Gastroesophageal sphincter (tissue), 4 donors: ENCODE measurements around the gene TSEN34. TPM values are rescaled to one million over a fixed set of nuclear protein-coding genes. Genes with fewer than 3 reads are reported as not detected.

Experiments used
- total RNA-seq, 4 donors: library from RNA; depleted of rRNA; stranded (reverse); fragments of >200 nt; gene quantifications; one replicate each; pipeline ENCODE4 v1.1.0, GENCODE V29; 2016

Gene TSEN34
- total RNA-seq, 4 donors from 2014 or later = 57.4 to 73.2 (median 69.8) TPM

Other genes starting within 250 kb of the TSEN34 start
- gene CACNG8, start 228.4 kb upstream of the TSEN34 start, total RNA-seq = under 1 TPM in 2 of 4 donors, not detected in 2; 0.04 to 0.16 TPM
- gene CACNG6, start 199.7 kb upstream of the TSEN34 start, total RNA-seq = not detected
- not detected for gene VSTM1, start 127.4 kb upstream of the TSEN34 start, total RNA-seq
- not detected for gene TARM1, start 109.9 kb upstream of the TSEN34 start, total RNA-seq
- 1 to 10 TPM in 3 of 4 donors, not detected in 1; 1.2 to 2.4 (median 2.1) TPM for gene OSCAR, start 90.5 kb upstream of the TSEN34 start, total RNA-seq
- 10 to 100 TPM; 14.2 to 37.7 (median 21.5) TPM for gene NDUFA3, start 88.5 kb upstream of the TSEN34 start, total RNA-seq
- 10 to 100 TPM; 12.5 to 20.9 (median 15.2) TPM for gene TFPT, start 75.7 kb upstream of the TSEN34 start, total RNA-seq
- 10 to 100 TPM; 51.6 to 67.1 (median 53.8) TPM for gene PRPF31, start 75.6 kb upstream of the TSEN34 start, total RNA-seq
- 10 to 100 TPM; 14.7 to 32.4 (median 23.1) TPM for gene CNOT3, start 53.5 kb upstream of the TSEN34 start, total RNA-seq
- gene LENG1, start 31.6 kb upstream of the TSEN34 start, total RNA-seq = 10 to 100 TPM in 3 of 4 donors, 1 to 10 TPM in 1; 8.2 to 12.8 (median 11.1) TPM
- gene TMC4, start 18.1 kb upstream of the TSEN34 start, total RNA-seq = 1 to 10 TPM in 1 of 4 donors, under 1 TPM in 2, not detected in 1; 0.16 to 3.1 (median 0.31) TPM
- 10 to 100 TPM; 28.4 to 64.3 (median 36.5) TPM for gene MBOAT7, start 1.7 kb upstream of the TSEN34 start, total RNA-seq
- gene RPS9, start 9.6 kb downstream of the TSEN34 start, total RNA-seq = 1,000 to 10,000 TPM; 1,142 to 2,786 (median 1,584) TPM
- gene LILRB3, start 31.7 kb downstream of the TSEN34 start, total RNA-seq = 10 to 100 TPM in 3 of 4 donors, 1 to 10 TPM in 1; 6.8 to 29.9 (median 21.3) TPM
- gene LILRA6, start 51.5 kb downstream of the TSEN34 start, total RNA-seq = 1 to 10 TPM in 3 of 4 donors, under 1 TPM in 1; 0.31 to 4.2 (median 2.2) TPM
- gene LILRB5, start 66.0 kb downstream of the TSEN34 start, total RNA-seq = 10 to 100 TPM; 12.5 to 17.5 (median 15.1) TPM
- 1 to 10 TPM in 3 of 4 donors, under 1 TPM in 1; 0.93 to 5.0 (median 1.9) TPM for gene LILRB2, start 89.8 kb downstream of the TSEN34 start, total RNA-seq
- gene LILRA5, start 121.9 kb downstream of the TSEN34 start, total RNA-seq = 1 to 10 TPM in 3 of 4 donors, not detected in 1; 2.7 to 8.6 (median 2.8) TPM
- not detected for gene LILRA4, start 147.9 kb downstream of the TSEN34 start, total RNA-seq
- 10 to 100 TPM in 2 of 4 donors, 1 to 10 TPM in 2; 4.8 to 22.5 (median 8.3) TPM for gene LAIR1, start 173.6 kb downstream of the TSEN34 start, total RNA-seq
- 10 to 100 TPM in 1 of 4 donors, 1 to 10 TPM in 3; 1.2 to 19.8 (median 5.5) TPM for gene TTYH1, start 224.2 kb downstream of the TSEN34 start, total RNA-seq